ENCODE data around the gene CNIH3. TPM values are rescaled to one million over a fixed set of nuclear protein-coding genes. Genes with fewer than 3 reads are reported as not detected.
"Not testable (repeated sequence)": the region's sequence is repeated elsewhere in the genome, so short reads cannot be mapped to it uniquely, and the experiment has no call there.

Gene CNIH3
- polyA plus RNA-seq, 4 donors: 0.70 to 2.1 TPM; not detected in 2

- Histone ChIP-seq H3K4me1 (ENCODE audit: control insufficient read depth in 3 of 3, insufficient read depth in 2 of 3, low read depth in 1 of 3, low read length in 2 of 3) (no peaks in the 10 kb centered on the region), H3K27ac (ENCODE audit: low read depth in 1 of 3, low read length in 2 of 3) (no peak overlapping the region), H3K27me3 (ENCODE audit: control insufficient read depth in 3 of 3, insufficient read depth in 3 of 3, low read length in 3 of 3) (no peaks in the 10 kb centered on the region), H3K9me3 (ENCODE audit: control insufficient read depth in 2 of 2, insufficient read depth in 1 of 2, low read depth in 1 of 2, low read length in 1 of 2) (peaks cover 0 to 7% of the 10 kb centered on the region in 2 donors), H3K36me3 (ENCODE audit: control insufficient read depth in 3 of 3, insufficient read depth in 2 of 3, low read depth in 1 of 3, low read length in 3 of 3) (no peaks in the 10 kb centered on the region), H3K4me3 (ENCODE audit: low read depth in 1 of 3, low read length in 3 of 3) (no peak overlapping the region)
- DNase-seq (no peak), FAIRE-seq (no peak)
- 82 to 87% (median 86%) methylated on average over 7 of the region's 7 CpGs for WGBS, 3 donors
Measured at GRCh38 chr1:224703702-224704101, 87.6 kb downstream of the CNIH3 start.

GRCh38 chr1:224704107-224704735 is 88.1 kb downstream of the CNIH3 start:
- DNase-seq: no peak
- FAIRE-seq: no peak
- 79 to 85% (median 81%) methylated on average over 8 of the region's 8 CpGs for WGBS, 3 donors
- no peak overlapping the region for H3K4me3 ChIP-seq (ENCODE audit: low read depth in 1 of 3, low read length in 3 of 3)
- peaks cover 0 to 7% of the 10 kb centered on the region in 2 donors for H3K9me3 ChIP-seq (ENCODE audit: control insufficient read depth in 2 of 2, insufficient read depth in 1 of 2, low read depth in 1 of 2, low read length in 1 of 2)
- H3K36me3 ChIP-seq (ENCODE audit: control insufficient read depth in 3 of 3, insufficient read depth in 2 of 3, low read depth in 1 of 3, low read length in 3 of 3): no peaks in the 10 kb centered on the region
- H3K4me1 ChIP-seq (ENCODE audit: control insufficient read depth in 3 of 3, insufficient read depth in 2 of 3, low read depth in 1 of 3, low read length in 2 of 3): no peaks in the 10 kb centered on the region
- no peaks in the 10 kb centered on the region for H3K27me3 ChIP-seq (ENCODE audit: control insufficient read depth in 3 of 3, insufficient read depth in 3 of 3, low read length in 3 of 3)
- no peak overlapping the region for H3K27ac ChIP-seq (ENCODE audit: low read depth in 1 of 3, low read length in 2 of 3)

- no peak for FAIRE-seq
- Histone ChIP-seq H3K9me3 (ENCODE audit: control insufficient read depth in 2 of 2, insufficient read depth in 1 of 2, low read depth in 1 of 2, low read length in 1 of 2) (peaks cover 0 to 7% of the 10 kb centered on the region in 2 donors), H3K36me3 (ENCODE audit: control insufficient read depth in 3 of 3, insufficient read depth in 2 of 3, low read depth in 1 of 3, low read length in 3 of 3) (no peaks in the 10 kb centered on the region), H3K27me3 (ENCODE audit: control insufficient read depth in 3 of 3, insufficient read depth in 3 of 3, low read length in 3 of 3) (no peaks in the 10 kb centered on the region), H3K4me3 (ENCODE audit: low read depth in 1 of 3, low read length in 3 of 3) (no peak overlapping the region), H3K4me1 (ENCODE audit: control insufficient read depth in 3 of 3, insufficient read depth in 2 of 3, low read depth in 1 of 3, low read length in 2 of 3) (no peaks in the 10 kb centered on the region), H3K27ac (ENCODE audit: low read depth in 1 of 3, low read length in 2 of 3) (no peak overlapping the region)
- WGBS, 3 donors: 59 to 64% (median 64%) methylated on average over 3 of the region's 3 CpGs
- DNase-seq: no peak
Measured at GRCh38 chr1:224705578-224705977, 89.5 kb downstream of the CNIH3 start.

DNA sequence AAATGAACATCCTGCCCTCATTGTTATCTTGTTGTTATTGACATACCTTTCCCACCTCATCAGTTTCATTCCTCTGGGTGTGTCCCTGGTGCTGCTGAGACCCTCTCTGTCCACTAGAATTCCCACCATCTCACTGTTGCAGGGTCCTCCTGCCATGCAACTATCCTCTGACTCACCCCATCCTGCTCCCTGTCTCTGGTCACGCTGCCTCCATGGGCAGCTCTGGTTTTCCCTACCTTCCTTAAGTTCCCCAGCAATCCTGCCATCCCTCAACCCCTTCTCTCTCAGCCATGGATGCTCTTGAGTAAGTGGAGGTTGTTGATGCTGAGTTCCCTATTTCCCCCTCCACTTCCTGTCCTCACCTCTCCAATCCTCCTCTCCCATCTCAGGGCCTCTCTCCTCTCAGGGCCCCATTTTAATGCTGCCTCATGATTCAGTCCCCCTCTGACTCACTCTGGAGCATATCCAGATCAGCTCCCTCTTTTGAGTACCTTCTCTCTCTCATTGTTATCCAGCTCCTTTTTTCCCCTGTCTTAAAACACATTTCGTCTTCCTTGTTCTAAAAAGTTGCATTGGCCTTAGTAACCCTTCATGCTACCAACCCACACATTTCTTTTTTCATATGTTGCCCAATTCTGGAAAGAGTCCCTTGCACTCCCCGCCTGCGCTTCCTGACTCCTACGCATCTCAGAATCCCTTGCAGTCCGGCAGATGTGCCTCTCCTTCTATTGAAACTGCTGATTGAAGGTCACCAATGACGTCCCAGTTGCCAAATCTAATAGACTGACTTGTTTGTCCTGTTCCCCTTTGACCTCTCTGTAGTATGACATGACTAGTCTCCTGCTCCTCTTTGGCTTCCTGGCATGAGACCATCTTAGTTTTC is 92.0 kb downstream of the CNIH3 start:
- DNase-seq (no peak), FAIRE-seq (no peak)
- Histone ChIP-seq H3K4me1 (ENCODE audit: control insufficient read depth in 3 of 3, insufficient read depth in 2 of 3, low read depth in 1 of 3, low read length in 2 of 3) (no peaks in the 10 kb centered on the region), H3K27me3 (ENCODE audit: control insufficient read depth in 3 of 3, insufficient read depth in 3 of 3, low read length in 3 of 3) (no peaks in the 10 kb centered on the region), H3K36me3 (ENCODE audit: control insufficient read depth in 3 of 3, insufficient read depth in 2 of 3, low read depth in 1 of 3, low read length in 3 of 3) (no peaks in the 10 kb centered on the region), H3K9me3 (ENCODE audit: control insufficient read depth in 2 of 2, insufficient read depth in 1 of 2, low read depth in 1 of 2, low read length in 1 of 2) (no peaks in the 10 kb centered on the region), H3K4me3 (ENCODE audit: low read depth in 1 of 3, low read length in 3 of 3) (no peak overlapping the region), H3K27ac (ENCODE audit: low read depth in 1 of 3, low read length in 2 of 3) (no peak overlapping the region)
- WGBS, 3 donors: 66 to 73% (median 67%) methylated on average over 7 of the region's 7 CpGs

- H3K27ac ChIP-seq (ENCODE audit: low read depth in 1 of 3, low read length in 2 of 3): no peak overlapping the region
- no peak overlapping the region for H3K4me3 ChIP-seq (ENCODE audit: low read depth in 1 of 3, low read length in 3 of 3)
- no peaks in the 10 kb centered on the region for H3K27me3 ChIP-seq (ENCODE audit: control insufficient read depth in 3 of 3, insufficient read depth in 3 of 3, low read length in 3 of 3)
- WGBS, 3 donors: 76 to 84% (median 81%) methylated on average over 3 of the region's 3 CpGs
- DNase-seq (no peak), FAIRE-seq (no peak)
- no peaks in the 10 kb centered on the region for H3K4me1 ChIP-seq (ENCODE audit: control insufficient read depth in 3 of 3, insufficient read depth in 2 of 3, low read depth in 1 of 3, low read length in 2 of 3)
- H3K9me3 ChIP-seq (ENCODE audit: control insufficient read depth in 2 of 2, insufficient read depth in 1 of 2, low read depth in 1 of 2, low read length in 1 of 2): no peaks in the 10 kb centered on the region
- no peaks in the 10 kb centered on the region for H3K36me3 ChIP-seq (ENCODE audit: control insufficient read depth in 3 of 3, insufficient read depth in 2 of 3, low read depth in 1 of 3, low read length in 3 of 3)
Measured at GRCh38 chr1:224710196-224710595, 94.1 kb downstream of the CNIH3 start.

GRCh38 chr1:224711231-224711756 is 95.2 kb downstream of the CNIH3 start:
- H3K4me3 ChIP-seq (ENCODE audit: low read depth in 1 of 3, low read length in 3 of 3); H3K4me1 ChIP-seq (ENCODE audit: control insufficient read depth in 3 of 3, insufficient read depth in 2 of 3, low read depth in 1 of 3, low read length in 2 of 3); H3K36me3 ChIP-seq (ENCODE audit: control insufficient read depth in 3 of 3, insufficient read depth in 2 of 3, low read depth in 1 of 3, low read length in 3 of 3); H3K27ac ChIP-seq (ENCODE audit: low read depth in 1 of 3, low read length in 2 of 3); H3K27me3 ChIP-seq (ENCODE audit: control insufficient read depth in 3 of 3, insufficient read depth in 3 of 3, low read length in 3 of 3); H3K9me3 ChIP-seq (ENCODE audit: control insufficient read depth in 2 of 2, insufficient read depth in 1 of 2, low read depth in 1 of 2, low read length in 1 of 2); FAIRE-seq; DNase-seq: not testable (repeated sequence)
- WGBS, 3 donors: 71 to 85% (median 76%) methylated on average over 4 of the region's 4 CpGs

DNA sequence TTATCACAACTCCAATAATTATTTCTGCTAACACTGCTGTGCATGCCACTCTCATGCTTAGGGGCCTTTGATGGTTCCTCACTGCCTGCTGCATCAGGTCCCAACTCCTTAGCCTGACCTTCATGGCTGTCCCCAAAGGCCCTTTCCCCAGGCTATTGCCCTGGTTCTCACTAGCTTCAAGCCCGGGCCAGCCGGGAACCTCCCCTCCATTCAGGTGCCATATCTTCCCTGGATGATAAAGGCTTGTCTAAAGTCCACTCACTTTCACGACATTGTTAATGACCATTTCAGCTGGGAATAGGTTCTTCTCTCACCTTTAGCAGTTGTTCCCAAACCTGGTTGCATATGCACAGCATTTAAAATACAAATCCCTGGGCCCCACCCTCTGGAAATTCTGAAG is 95.8 kb downstream of the CNIH3 start:
- Histone ChIP-seq H3K27ac (ENCODE audit: low read depth in 1 of 3, low read length in 2 of 3) (no peak overlapping the region), H3K9me3 (ENCODE audit: control insufficient read depth in 2 of 2, insufficient read depth in 1 of 2, low read depth in 1 of 2, low read length in 1 of 2) (no peaks in the 10 kb centered on the region), H3K27me3 (ENCODE audit: control insufficient read depth in 3 of 3, insufficient read depth in 3 of 3, low read length in 3 of 3) (no peaks in the 10 kb centered on the region), H3K4me1 (ENCODE audit: control insufficient read depth in 3 of 3, insufficient read depth in 2 of 3, low read depth in 1 of 3, low read length in 2 of 3) (no peaks in the 10 kb centered on the region), H3K36me3 (ENCODE audit: control insufficient read depth in 3 of 3, insufficient read depth in 2 of 3, low read depth in 1 of 3, low read length in 3 of 3) (no peaks in the 10 kb centered on the region), H3K4me3 (ENCODE audit: low read depth in 1 of 3, low read length in 3 of 3) (no peak overlapping the region)
- DNase-seq: peak; percentile 47 to 60
- 11 to 57% (median 25%) methylated on average over 3 of the region's 3 CpGs for WGBS, 3 donors
- no peak for FAIRE-seq

GRCh38 chr1:224713228-224713627 is 97.1 kb downstream of the CNIH3 start:
- no peaks in the 10 kb centered on the region for H3K9me3 ChIP-seq (ENCODE audit: control insufficient read depth in 2 of 2, insufficient read depth in 1 of 2, low read depth in 1 of 2, low read length in 1 of 2)
- DNase-seq (peak in 1 of 2 donors; percentile 33), FAIRE-seq (no peak)
- H3K27me3 ChIP-seq (ENCODE audit: control insufficient read depth in 3 of 3, insufficient read depth in 3 of 3, low read length in 3 of 3): no peaks in the 10 kb centered on the region
- H3K36me3 ChIP-seq (ENCODE audit: control insufficient read depth in 3 of 3, insufficient read depth in 2 of 3, low read depth in 1 of 3, low read length in 3 of 3): no peaks in the 10 kb centered on the region
- no peak overlapping the region for H3K27ac ChIP-seq (ENCODE audit: low read depth in 1 of 3, low read length in 2 of 3)
- no peaks in the 10 kb centered on the region for H3K4me1 ChIP-seq (ENCODE audit: control insufficient read depth in 3 of 3, insufficient read depth in 2 of 3, low read depth in 1 of 3, low read length in 2 of 3)
- H3K4me3 ChIP-seq (ENCODE audit: low read depth in 1 of 3, low read length in 3 of 3): no peak overlapping the region
- 76 to 89% (median 80%) methylated on average over 1 of the region's 1 CpG for WGBS, 3 donors

All from small intestine (tissue), 7 donors.